OCI-LY1 (cell line): ENCODE measurements around the gene BGN.

Experiments used
- H2AFZ ChIP-seq: fragments of 200-600 bp; sonication (generic), shearing (Covaris generic); 2 replicates; pipeline ENCODE4 v1.6.0; 2014; ENCODE audit warnings: antibody characterized with exemption, mild to moderate bottlenecking, low read length
- H3F3A ChIP-seq: fragments of 200-600 bp; sonication (generic), shearing (Covaris generic); 2 replicates; pipeline ENCODE4 v1.6.0; 2014; ENCODE audit warnings: mild to moderate bottlenecking, antibody characterized with exemption, low read length, moderate library complexity; ENCODE audit not compliant: insufficient read depth
- H3K27ac ChIP-seq: fragments of 200-600 bp; sonication (generic); 2 replicates; pipeline ENCODE4 v1.5.1; 2014; ENCODE audit warnings: low read length, mixed run types, mild to moderate bottlenecking, low read depth; ENCODE audit not compliant: poor library complexity, severe bottlenecking
- H3K27me3 ChIP-seq: fragments of 200-600 bp; sonication (generic); 2 replicates; pipeline ENCODE4 v1.6.0; 2014; ENCODE audit warnings: antibody characterized with exemption, mild to moderate bottlenecking, low read length, moderate library complexity; ENCODE audit not compliant: insufficient read depth
- H3K36me3 ChIP-seq: fragments of 200-600 bp; sonication (generic); 2 replicates; pipeline ENCODE4 v1.6.1; 2014; ENCODE audit warnings: mild to moderate bottlenecking, antibody characterized with exemption, low read length, moderate library complexity, mixed read lengths; ENCODE audit not compliant: insufficient read depth
- H3K4me1 ChIP-seq: fragments of 200-600 bp; sonication (generic); 2 replicates; pipeline ENCODE4 v1.5.1; 2014; ENCODE audit warnings: mild to moderate bottlenecking, low read length, moderate library complexity; ENCODE audit not compliant: insufficient read depth, severe bottlenecking
- H3K4me2 ChIP-seq: fragments of 200-600 bp; sonication (generic), shearing (Covaris generic); 2 replicates; pipeline ENCODE4 v1.6.1; 2014; ENCODE audit warnings: low read length
- H3K4me3 ChIP-seq: fragments of 200-600 bp; sonication (generic); 2 replicates; pipeline ENCODE4 v1.5.1; 2014; ENCODE audit warnings: low read length, low read depth, mild to moderate bottlenecking, mixed read lengths; ENCODE audit not compliant: poor library complexity, severe bottlenecking
- H3K79me2 ChIP-seq: fragments of 200-600 bp; shearing (Covaris generic); 2 replicates; pipeline ENCODE4 v1.6.1; 2016; ENCODE audit warnings: mixed run types, low read length, mixed read lengths; ENCODE audit not compliant: insufficient read depth
- H3K9ac ChIP-seq: fragments of 200-600 bp; sonication (generic), shearing (Covaris generic); 2 replicates; pipeline ENCODE4 v1.6.1; 2014; ENCODE audit warnings: mild to moderate bottlenecking, low read length, mixed read lengths
- H3K9me2 ChIP-seq: fragments of 200-600 bp; sonication (generic), shearing (Covaris generic); 2 replicates; pipeline ENCODE4 v1.6.1; 2014; ENCODE audit warnings: low read depth, mild to moderate bottlenecking, low read length, mixed read lengths
- H3K9me3 ChIP-seq: fragments of 200-600 bp; shearing (Covaris generic); 2 replicates; pipeline ENCODE4 v1.6.1; 2014; ENCODE audit warnings: low read length, mixed read lengths
- H4K20me1 ChIP-seq: fragments of 200-600 bp; sonication (generic), shearing (Covaris generic); 2 replicates; pipeline ENCODE4 v1.6.0; 2016; ENCODE audit warnings: mild to moderate bottlenecking, low read length; ENCODE audit not compliant: insufficient read depth
- EZH2 ChIP-seq: fragments of 200-600 bp; sonication (generic), shearing (Covaris generic); IDR thresholded peaks from 2 replicates; pipeline ENCODE4 v1.8.0; 2017; ENCODE audit warnings: borderline replicate concordance, mixed run types, mild to moderate bottlenecking, antibody characterized with exemption, low read length, moderate library complexity, mixed read lengths
- TF ChIP-seq, protein P1 (sequence below): fragments of 200-600 bp; sonication (generic), shearing (Covaris generic); IDR thresholded peaks from 2 replicates; pipeline ENCODE4 v1.5.1; 2017; ENCODE audit warnings: mild to moderate bottlenecking, antibody characterized with exemption, low read length, moderate library complexity, mixed read lengths

The BGN gene

DNA sequence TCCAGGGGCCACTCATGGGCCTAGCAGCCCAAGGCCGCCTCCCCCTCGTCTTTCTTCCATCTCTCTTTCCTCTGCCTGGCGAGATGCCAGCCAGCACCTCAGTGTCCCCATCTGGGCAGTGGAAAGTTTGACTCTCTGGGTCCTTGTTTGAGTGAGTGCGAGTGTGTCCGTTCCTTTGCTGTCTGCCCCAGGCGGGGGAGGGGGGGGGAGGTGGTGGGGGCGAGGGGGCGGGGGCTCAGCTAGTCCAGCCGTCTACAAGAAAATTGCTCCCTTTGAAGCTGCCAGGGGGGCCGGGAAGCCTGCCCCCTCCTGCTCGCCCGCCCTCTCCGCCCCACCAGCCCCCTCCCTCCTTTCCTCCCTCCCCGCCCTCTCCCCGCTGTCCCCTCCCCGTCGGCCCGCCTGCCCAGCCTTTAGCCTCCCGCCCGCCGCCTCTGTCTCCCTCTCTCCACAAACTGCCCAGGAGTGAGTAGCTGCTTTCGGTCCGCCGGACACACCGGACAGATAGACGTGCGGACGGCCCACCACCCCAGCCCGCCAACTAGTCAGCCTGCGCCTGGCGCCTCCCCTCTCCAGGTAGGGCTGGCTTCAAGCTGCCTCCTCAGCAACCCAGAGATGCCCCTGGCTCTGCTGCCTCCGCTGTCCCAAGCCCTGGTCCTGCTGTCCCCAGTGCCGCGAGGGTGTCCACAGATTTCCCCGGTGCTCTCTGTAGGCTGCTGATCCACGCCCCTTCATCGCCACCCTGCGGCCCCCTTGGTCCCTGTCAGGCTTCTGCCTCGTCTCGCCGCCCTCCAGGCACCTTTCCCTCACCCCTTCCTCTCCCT is at the start of gene BGN:
Gene BGN, plus strand, starts transcription at position 440 of the 821 bp plus-strand sequence. CDS start 9,652 bp downstream, outside the sequence.
- Histone ChIP-seq H4K20me1 (no peaks in the 10 kb centered on the region), H3K4me2 (no peak within 1 kb of the TSS), H2AFZ (no peak within 1 kb of the TSS), H3K9me3 (no peaks in the 10 kb centered on the region), H3F3A (no peaks in the 10 kb centered on the region), H3K4me3 (no peak within 1 kb of the TSS), H3K9me2 (no peaks in the 10 kb centered on the region), H3K36me3 (no peaks in the 10 kb centered on the region), H3K79me2 (no peaks in the 10 kb centered on the region), H3K9ac (no peak within 1 kb of the TSS), H3K4me1 (no peaks in the 10 kb centered on the region), H3K27ac (no peak within 1 kb of the TSS), H3K27me3 (no peaks in the 10 kb centered on the region)
- TF ChIP-seq, protein P1, sequence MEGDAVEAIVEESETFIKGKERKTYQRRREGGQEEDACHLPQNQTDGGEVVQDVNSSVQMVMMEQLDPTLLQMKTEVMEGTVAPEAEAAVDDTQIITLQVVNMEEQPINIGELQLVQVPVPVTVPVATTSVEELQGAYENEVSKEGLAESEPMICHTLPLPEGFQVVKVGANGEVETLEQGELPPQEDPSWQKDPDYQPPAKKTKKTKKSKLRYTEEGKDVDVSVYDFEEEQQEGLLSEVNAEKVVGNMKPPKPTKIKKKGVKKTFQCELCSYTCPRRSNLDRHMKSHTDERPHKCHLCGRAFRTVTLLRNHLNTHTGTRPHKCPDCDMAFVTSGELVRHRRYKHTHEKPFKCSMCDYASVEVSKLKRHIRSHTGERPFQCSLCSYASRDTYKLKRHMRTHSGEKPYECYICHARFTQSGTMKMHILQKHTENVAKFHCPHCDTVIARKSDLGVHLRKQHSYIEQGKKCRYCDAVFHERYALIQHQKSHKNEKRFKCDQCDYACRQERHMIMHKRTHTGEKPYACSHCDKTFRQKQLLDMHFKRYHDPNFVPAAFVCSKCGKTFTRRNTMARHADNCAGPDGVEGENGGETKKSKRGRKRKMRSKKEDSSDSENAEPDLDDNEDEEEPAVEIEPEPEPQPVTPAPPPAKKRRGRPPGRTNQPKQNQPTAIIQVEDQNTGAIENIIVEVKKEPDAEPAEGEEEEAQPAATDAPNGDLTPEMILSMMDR, result no peak
- no peak for TF ChIP-seq EZH2

DNA sequence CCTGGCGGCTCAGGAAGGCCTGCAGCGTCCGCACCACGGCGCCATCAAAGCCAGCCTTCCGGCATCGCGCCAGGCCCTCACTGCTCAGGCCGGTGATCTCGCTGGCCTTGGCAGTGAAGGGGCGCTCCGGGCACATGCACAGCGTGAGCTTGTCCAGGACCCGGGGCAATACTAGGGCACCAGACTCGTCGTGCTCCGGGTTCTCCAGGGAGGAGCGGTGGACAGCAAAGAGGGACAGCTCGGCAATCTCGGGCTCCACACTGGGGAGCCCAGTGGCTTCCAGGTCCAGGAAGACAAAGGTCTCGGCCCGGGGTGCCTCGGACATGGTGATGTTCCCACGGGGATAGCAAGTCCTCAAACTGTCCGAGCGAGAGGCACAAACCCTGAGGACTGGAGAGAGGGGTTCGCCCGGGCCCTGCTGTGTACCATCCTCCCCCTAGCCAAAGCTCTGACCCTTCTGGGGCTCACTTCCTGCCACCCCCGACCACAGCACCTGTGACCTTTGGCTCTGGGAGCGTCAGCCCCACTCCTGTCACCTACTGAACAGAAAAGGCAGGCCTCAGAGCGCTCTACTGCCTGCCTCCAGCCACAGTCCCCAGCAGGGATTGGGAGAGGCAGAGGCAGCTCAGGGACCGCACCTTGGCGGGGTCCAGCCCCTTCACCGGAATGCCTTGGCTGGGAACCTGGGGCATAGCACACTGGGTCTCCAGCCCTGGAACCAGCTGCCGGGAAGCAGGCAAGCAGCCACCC is 49.5 kb upstream of the BGN start:
- Histone ChIP-seq H3K27me3 (no peaks in the 10 kb centered on the region), H4K20me1 (no peaks in the 10 kb centered on the region), H3K9me3 (no peaks in the 10 kb centered on the region), H3K79me2 (no peaks in the 10 kb centered on the region), H3F3A (no peaks in the 10 kb centered on the region), H3K9me2 (no peaks in the 10 kb centered on the region), H3K4me3 (no peak overlapping the region), H3K27ac (no peak overlapping the region), H3K4me1 (no peaks in the 10 kb centered on the region), H3K9ac (no peak overlapping the region), H3K4me2 (no peak overlapping the region), H2AFZ (no peak overlapping the region), H3K36me3 (no peaks in the 10 kb centered on the region; the same call in 1 of the 2 replicates)
- no peak for TF ChIP-seq EZH2

DNA sequence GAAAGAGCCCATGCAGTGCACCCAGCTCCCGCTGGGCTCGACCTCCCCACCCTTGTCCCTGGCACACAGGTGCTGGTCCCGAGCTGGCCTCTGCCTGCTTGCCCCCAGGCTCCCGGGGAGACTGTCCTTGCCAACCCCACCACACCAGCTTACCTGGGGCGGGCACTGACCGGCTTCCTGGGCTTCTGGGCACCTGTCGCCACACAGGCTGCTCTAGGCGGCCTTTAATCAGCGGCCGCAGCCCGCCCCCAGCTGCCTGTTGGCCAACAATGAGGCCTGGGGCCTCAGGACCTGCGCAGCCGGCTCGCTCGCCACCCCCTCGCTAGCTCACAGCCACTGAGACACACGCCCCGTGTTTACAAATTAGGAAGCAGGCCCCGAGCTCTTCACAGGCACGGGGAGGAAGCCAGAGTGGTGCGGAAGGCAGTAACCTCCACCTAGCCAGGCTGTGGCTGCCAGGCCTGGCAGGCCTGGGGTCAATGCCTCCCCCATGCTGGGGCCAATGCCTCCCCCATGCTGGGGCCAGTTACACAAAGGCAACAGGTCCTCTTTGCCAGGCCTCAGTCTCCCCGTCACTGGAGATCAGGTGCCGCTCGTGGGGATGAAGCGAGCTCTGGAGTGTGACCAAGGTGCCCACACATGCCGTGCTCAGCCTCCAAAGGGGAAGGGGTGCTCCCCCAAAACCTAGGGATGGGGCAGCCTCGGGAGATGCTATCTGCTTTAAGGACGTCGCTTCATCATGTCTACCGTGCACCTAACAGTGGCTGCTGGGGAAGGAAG is 48.7 kb upstream of the BGN start, which contains the start of gene TREX2:
Gene TREX2, minus strand, starts transcription at position 201 of the 780 bp plus-strand sequence. CDS start 626 bp downstream, outside the sequence.
- no peaks in the 10 kb centered on the region for H4K20me1 ChIP-seq
- no peak for TF ChIP-seq EZH2
- TF ChIP-seq, protein P1, result no peak
- no peaks in the 10 kb centered on the region; the same call in 1 of the 2 replicates for H3K36me3 ChIP-seq
- no peaks in the 10 kb centered on the region for H3K9me3 ChIP-seq
- H3K9ac ChIP-seq, result no peak within 1 kb of the TSS
- no peaks in the 10 kb centered on the region for H3F3A ChIP-seq
- no peak within 1 kb of the TSS for H3K27ac ChIP-seq
- no peaks in the 10 kb centered on the region for H3K9me2 ChIP-seq
- no peaks in the 10 kb centered on the region for H3K4me1 ChIP-seq
- H3K27me3 ChIP-seq, result no peaks in the 10 kb centered on the region
- no peaks in the 10 kb centered on the region for H3K79me2 ChIP-seq
- no peak within 1 kb of the TSS for H2AFZ ChIP-seq
- H3K4me2 ChIP-seq, result no peak within 1 kb of the TSS
- no peak within 1 kb of the TSS for H3K4me3 ChIP-seq
